Stimulated activated naive CD4-positive, alpha-beta T cell treated with Interleukin-2 at 50 U/mL for 16 hours (primary cell): Measurements from ENCODE around the gene GIPC3.
"Not testable (repeated sequence)": the region's sequence is repeated elsewhere in the genome, so short reads cannot be mapped to it uniquely, and the experiment has no call there.

ENCODE experiments used
- DNase-seq: peaks from one replicate; lab custom pipeline; 2025; lab: John Stamatoyannopoulos, UW

GIPC3 gene

DNA sequence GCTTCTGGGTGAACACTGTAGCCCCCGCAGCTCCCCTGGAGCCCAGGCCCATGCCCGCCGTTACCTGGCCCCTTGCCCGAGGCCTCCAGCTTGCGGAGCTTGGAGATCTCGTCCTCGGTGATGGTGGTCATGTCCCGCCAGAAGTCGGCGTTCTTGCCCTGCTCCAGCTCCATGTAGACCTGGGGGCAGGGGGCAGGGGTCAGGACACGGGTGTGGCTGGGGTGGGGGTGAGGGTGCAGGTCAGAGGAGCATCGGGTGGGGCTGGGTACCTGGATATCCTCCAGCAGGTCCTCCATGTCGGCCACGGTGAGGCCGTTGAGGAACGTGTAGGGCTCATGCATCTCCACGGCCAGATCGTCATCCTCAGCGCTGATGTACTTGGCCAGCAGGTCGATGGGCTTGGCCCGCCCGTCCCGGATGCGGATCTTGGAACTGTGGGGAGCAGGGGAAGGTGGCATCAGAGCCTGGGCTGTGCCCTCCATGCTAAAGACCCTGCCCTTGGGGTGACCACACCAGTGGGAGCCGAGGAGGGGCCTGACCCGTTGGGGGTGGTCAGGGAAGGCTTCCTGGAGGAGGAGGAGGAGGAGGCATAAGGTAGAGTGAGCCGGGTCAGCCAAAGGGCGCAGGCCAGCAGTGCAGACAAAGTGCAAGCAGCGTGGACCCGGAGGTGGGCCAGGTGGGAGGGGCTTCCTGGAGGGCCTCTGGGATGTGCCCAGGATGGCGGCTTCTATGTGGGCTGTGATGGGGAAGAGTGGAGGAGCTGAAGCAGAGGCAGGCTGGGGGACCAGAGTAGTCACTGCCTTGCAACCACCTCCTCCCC is 33.7 kb downstream of the GIPC3 start:
- DNase-seq = no peak

DNA sequence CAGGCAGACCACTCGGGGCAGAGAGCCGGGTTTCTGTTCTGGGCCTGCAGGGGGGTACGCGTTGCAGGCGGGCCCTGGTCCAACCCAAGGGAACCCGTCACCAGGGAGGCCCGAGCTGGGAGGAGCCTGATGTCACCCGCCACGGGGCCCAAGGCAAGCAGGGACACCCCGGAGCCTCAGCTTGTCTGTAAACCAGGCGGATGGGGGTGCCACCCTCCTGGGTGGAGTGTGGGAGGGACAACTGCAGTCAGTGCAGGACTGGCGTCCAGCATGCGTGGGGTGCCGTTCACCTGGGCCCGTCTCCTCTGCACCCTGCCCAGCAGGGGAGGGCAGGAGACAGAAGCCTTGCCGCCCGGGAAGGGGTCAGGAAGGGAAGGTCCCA is 34.3 kb downstream of the GIPC3 start:
- no peak for DNase-seq

DNA sequence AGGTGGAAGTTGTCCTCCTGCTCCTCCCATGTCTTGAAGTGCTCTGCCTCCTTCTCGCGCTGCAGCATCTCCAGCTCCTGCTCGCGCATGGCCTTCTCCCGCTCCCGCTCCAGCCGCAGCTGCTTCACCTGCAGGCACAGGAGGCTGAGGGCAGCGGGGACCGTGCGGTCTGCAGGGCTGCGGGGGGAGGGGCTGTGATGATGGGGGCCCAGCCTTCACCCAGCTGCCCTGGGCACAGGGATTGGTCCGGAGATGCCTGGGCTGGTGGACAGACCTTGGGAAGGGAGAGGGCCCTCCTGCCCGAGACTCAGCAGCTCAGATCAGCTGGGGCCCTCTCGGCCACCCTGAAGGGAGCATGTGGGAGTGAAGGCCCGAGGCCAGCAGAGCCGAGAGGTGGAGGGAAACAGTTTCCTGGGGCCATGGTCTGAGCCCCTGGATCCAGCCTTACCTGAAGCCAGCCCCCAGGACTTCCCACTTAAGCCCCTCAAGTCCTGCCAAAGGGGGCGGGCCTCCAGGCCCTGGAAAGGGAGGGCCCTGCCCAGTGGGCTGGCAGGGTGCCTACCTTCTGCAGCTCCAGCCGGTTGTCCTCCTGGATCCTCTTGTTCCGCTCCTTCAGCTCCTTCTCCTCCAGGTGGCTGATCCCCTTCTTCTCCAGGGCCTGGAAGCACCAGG is 35.0 kb downstream of the GIPC3 start:
- no peak for DNase-seq

DNA sequence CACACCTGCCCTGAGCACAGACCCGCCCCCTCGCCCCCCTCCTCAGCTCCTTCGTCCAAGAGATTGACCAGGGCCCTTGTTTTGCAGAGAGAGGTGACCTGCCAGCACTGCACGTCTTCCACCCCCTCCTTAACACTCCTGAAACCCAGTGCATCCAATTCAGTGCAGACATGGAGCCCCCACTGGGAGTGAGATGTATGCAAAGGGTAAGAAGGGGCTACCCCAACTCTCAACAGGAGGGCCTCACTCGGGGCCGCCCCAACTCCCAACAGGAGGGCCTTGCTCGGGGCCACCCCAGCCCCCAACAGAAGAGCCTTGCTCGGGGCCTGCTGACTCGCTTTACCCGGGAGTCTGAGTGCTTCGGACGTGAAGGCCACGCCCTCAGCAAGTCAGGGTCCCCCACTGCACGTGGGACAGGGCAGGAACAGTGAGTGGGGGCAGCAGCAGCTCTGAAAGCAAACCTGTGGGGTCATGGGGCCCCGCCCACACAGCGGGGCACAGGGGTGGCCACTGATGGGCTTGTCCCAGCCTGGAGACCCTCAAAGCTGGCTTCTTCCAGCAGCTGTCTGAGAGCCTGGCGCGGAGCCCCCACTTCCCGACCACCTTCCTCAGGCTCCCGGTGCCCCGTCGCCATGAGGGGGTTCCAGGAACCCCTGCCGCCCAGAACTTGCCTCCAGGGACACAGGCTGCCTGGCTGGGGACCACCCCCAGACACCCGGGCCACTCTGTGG is 35.7 kb downstream of the GIPC3 start:
- no peak for DNase-seq

DNA sequence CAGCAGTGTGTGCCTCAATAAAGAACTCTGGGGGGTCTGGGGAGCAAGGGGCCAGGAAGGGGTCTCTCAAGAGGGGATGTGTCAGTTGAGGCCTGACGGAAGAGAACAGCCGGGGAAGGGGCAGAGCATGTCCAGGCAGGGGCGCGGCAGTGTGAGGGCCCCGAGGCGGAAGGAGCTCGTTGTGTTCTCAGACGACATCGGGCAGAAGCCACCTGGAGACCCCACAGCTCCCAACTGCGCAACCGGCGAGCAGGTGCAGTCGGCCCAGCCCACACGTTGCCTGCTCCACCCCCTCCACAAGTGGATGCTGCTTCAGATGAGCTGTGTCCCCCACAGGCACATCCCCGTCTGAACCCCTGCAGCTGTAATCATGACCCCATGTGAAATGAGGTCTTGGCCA is 36.4 kb downstream of the GIPC3 start:
- no peak for DNase-seq

DNA sequence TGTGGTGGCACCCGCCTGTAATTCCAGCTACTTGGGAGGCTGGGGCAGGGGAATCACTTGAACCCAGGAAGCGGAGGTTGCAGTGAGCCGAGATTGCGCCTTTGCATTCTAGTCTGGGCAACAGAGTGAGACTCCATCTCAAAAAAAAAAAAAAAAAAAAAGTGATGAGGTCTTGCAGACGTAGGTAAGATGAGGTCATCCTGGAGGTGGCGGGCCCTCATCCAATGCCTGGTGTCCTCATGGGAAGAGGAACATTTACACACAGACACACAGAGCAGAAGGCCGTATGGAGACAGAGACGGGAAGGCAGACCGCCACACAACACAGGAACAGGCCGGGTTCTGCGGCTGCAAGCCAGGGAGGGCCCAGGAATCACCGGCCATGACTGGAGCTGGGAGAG is 36.9 kb downstream of the GIPC3 start:
- DNase-seq = no peak

DNA sequence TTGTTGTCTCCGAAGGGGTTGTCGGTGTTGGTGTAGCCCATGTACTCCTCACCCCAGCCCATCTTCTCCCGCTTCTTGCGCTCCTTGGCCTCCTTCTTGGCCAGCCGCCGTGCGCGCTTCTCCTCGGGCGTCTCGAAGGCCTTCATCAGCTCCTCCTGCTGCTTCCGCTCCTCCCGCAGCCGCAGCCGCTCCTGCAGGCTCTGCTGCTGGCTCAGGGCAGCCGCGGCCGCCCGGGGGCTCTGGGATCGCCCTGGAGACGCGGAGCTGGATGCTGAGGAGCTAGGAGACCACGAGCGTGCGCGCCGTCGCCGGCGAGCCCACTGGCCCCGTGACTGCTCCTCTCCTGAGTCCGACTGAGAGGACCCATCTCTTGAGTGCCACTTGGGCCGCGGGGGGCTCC is 38.4 kb downstream of the GIPC3 start:
- no peak for DNase-seq

DNA sequence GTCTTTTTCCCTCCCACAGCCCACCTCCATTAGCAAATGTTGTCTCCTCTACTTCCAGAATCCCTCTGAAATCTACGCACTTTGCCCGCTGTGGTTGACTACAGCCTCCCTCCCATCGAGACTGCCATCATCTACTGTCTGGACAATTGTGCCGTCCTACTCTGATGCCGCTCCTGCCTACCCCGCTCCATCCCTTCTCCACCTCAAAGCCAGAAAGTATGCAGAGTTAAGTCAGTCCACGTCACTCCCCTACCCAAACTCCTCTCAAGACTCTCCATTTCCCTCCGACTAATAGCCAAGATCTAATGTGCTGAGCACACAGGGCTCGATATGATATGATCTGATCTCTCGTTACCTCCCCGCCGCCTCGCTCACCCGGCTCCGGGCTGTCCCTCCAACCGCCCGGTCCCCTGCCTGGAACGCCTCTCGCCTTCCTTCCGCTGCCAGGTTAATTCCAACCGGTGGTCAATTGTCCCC is 40.8 kb downstream of the GIPC3 start:
- peak; percentile 28 for DNase-seq

DNA sequence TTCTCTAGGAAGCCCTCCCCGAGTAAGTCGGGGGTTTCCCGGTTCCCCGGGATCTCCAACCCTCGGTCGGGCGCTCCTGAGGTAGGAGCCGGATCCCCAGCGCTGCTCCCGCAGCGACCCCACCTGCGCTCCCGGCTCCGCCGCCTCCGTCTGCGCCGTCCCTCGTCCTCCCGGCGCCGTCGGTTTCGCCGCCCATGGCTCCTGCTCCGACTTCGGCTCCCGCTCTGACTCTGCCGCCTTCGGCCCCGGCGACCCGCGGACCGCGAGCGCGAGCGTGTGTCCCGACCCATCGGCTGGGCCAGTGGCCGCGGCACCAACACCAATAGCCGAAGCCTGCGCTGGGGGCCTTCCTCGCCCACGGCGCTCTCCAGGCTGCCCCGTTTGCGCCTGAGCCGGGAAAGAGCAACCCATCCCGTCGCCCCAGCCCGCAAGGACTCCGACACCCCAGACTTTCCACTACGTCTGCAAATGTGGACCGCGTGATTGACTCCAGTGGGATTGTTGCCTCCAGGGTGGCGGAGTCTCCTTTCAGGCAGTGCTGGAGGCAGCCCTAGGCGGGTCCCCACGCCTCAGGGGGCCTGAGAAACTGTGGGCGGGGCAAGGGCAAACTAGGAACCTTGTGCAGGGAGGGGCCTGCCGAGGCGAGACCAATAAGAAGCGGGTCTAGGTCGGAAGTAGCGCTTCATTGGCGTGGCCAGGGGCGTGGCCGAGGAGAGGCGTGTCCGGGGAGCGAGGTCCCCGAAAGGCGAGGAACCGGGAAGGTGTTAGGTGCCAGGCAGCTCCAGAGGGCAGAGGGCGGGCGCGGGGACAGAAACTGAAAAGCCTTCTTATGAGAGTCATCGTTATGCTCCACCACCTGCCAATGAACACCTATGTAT is 41.4 kb downstream of the GIPC3 start, which contains the start of gene CACTIN:
Gene CACTIN (minus strand): TSS at position 318 of the 878 bp plus-strand sequence. CDS start 28 bp downstream, at position 290.
- peak; percentile 99 for DNase-seq

DNA sequence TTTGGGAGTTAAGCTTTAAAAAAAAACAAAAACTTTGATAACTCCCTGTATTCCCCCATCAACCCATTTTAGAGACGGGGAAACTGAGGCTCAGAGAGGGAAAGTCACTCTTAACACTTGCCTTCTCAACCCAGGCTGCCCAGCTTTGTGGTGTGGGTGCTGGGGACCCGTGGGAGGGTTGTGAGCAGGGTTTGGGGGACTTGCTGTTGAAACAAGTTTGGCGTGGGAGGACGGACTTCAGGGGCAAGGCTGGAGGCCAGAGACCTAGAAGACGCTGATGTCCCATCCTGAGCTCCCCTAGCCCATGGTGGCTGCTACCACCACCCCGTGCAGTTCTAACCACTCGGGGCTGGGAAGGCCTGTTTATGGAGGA is 42.1 kb downstream of the GIPC3 start:
- no peak for DNase-seq

DNA sequence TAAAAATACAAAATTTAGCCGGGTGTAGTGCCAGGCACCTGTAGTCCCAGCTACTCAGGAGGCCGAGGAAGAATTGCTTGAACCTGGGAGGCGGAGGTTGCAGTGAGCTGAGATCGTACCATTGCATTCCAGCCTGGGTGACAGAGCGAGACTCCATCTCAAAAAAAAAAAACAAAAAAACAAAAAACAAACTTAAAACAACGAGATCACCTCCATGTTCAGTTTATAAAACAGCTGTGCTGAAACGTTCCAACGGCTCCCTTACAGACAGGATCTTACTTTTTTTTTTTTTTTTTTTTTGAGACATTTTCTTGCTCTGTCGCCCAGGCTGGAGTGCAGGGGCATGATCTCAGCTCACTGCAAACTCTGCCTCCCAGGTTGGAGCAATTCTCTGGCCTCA is 43.5 kb downstream of the GIPC3 start:
- DNase-seq = not testable (repeated sequence)

DNA sequence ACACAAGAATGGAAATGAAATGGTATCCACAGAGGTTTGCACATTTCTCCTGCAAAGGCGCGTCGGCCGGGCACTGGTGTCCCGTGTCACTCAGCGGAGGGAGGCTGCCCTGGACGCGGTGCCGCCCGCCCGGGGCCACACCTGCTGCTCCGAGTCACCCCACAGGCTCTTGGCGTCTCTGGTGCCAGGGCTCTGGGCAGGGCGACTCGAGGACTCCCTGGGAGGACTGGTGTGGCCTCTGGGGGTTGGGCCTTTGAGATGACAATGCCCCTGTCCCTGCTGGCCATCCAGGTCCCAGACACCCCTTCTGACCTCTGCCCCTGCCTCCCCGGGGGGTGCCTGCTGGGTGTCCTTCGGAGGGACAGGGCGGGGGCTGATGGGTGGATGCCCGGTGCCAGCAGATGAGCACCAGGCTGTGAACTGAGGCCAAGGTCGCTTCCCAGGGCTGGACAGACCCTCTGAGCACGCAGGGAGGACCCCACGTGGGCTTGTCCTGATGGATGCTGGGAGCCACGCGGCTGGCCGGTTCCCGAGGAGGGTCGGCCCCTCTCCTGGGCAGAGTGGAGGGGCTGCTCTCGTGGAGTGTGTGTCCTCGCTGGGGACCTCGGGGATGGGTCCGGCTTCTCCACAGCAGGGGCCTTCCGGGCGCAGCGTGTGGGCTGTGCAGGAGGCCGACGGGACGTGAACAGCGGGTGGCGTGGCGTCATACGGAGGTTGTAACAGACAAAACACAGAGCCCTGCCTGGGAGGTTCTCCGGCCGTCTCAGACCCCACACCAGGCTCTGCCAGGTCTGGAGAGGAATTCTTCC is 46.0 kb downstream of the GIPC3 start:
- no peak for DNase-seq

DNA sequence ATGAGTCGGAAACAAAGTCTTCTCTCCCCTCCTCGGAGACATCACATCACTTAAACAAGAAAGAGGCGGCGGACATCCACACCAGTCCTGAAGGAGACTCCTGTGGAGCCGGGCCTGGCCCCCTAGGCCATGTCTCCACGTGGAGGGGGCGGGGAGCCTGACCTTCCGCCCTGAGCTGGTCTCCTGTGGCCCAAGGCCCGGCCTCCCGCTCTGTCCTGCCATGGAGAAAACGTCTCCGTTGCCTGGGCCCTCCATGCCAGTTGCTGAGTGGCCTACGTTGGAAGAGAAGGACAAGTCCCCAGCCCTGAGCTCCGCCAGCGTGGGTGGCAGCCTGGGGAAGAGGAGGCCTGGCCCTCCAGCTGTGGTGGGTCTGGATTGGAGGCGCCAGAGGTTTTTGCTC is 46.8 kb downstream of the GIPC3 start:
- DNase-seq = no peak

DNA sequence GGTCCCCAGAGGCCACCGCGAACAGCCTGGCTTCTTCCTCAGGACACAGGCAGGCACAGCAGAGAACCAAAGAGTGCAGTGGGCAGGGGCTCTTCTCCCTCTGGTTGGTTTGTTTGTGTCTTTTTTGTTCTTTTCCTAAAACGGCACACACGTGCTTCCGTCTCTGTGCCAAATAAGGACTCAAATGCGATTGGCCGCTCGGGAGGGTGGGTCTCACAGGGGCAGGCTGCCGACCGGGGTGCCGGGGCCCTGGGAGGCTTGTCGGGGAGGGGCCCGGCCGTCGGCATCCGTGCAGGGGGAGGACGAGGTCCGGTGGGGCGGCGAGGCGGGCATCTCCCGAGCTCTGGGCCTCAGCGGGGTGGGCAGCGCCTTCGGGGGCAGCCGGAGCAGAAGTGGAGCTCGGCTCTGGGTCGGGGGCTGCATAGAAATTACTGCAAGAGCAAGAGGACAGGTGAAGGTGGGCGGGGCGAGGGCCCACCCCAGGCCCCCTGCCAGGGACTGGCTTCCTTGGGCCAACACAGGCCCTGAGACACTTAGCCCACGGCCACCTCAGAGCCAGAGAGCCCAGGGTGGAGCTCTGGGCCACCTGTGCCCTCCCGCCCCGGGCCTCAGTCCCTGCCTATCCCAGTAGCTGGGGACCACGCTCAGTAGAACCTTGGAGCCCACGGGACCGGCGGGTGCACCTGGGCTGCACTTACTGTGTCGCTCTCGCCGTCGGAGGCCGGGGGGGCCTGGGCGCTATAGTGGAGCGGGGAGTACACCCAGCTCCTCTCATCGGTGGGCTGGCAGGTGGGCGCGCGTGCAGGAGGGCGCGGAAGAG is 47.7 kb downstream of the GIPC3 start:
- no peak for DNase-seq

DNA sequence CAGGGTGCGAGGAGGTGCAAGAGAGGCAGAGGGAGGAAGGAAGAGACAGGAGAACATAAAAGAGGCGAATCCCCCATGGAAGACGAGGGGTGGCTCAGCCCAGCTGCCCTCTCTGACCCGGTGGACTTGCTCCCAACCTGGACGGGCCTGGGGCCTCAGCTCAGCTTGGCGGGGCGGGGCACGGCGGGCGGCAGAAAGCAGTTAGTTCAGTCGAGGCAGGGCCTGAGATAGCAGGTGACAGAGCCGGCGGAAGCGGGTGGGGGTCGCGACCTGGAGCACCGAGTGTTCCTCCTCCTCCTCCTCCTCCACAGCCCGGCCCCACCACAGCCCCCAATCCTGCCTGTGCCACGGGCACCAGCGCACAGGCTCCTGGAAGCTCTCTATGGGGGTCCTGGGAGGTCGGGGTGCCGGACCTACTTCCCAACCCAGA is 48.3 kb downstream of the GIPC3 start:
- no peak for DNase-seq

DNA sequence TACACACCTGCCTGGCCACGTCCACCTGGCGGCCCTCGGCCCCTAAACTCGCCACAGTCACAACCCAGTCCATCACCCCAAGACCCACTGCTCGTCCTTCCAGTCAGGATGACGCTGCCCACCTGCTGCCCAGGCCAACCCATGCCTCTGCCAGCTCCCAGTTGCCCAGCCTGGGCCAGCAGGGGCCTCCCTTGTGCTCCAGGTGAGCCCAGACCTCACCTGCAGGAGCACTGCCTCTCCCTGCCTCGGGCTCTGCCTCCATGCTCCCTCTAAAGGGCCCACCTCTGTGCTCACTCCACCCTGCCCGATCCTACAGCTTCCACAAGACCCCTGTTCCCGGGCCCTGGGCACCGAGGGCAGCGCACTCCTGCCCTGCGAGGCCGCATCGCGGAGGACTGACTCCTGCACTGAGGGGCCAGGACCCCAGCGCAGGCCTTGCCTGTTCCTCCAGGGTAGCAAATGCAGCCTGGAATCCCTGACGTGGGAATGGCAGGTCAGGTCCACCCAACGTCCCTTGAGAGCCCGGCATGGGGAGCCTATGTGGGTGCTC is 49.3 kb downstream of the GIPC3 start:
- DNase-seq = no peak

DNA sequence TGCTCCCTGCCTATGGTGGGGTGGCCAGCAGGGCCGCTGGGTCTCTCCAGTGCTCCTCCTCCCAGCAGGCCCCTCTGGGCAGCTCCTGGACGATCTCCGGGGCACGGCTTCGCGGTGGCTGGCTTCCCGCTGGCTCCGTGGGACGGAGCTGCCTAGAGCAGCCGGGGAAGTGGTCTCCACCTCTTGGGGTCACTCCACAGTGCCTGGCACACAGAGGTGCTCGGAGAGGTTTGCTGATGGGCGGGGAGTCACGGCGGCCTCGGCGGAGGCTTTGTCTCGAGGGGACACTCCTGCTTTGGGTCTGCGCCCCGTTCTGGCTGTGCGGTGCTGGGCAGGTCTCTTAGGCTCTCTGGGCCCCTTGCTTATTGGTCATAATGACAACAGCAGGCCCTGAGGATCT is 51.2 kb downstream of the GIPC3 start:
- no peak for DNase-seq

DNA sequence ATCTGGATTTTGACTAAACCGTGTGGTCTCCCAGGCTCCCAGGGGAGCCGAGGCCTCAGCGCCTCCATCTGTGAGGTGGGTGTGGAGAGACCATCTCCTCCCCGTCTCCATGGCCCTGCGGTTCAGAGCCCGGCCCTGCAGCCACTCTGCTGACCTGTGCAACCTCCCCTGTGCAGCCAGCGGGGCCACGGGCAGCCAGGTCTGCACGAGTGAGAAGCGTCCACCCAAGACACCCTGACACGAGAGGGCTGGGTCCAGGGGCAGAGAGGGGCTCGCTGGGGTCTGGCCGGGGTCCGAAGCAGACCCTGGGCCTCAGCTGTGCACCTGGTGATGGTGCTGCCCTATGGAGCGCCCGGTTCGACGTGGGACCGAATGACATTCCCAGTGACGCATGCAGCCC is 51.7 kb downstream of the GIPC3 start:
- no peak for DNase-seq

DNA sequence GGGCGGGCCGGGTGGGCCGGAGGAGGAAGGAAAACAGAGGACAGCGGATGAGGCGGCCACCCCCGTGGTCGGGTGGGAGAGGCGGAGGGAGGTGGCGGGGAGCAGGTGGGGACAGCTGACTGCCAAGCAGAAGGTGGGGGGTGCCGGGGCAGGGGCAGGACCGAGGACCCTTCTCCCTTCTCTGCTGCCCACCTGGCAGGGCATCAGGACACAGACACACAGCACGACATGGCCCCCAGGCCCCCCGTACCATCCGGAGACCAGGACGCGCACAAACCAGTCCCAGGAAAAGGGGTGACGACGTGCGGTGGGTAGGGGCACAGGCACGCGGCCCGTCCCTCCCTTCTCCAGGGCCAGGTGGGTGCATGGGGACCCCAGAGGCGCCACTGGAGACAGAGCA is 52.3 kb downstream of the GIPC3 start:
- no peak for DNase-seq
